Large intestine (tissue), 1 donor: ENCODE measurements around the gene TBCCD1. TPM values are rescaled to one million over a fixed set of nuclear protein-coding genes. Genes with fewer than 3 reads are reported as not detected.

ENCODE experiments used
- polyA plus RNA-seq: library from polyadenylated mRNA; unstranded; fragments of 120-200 nt; gene quantifications from one replicate; pipeline ENCODE4 v1.2.1, GENCODE V29; 2013

TBCCD1 gene
- polyA plus RNA-seq, 1 donor: 15.6 TPM

Other genes with a start within 250 kb of the TBCCD1 start
- gene DGKG, start 205.1 kb downstream of the TBCCD1 start, polyA plus RNA-seq: 4.8 TPM
- 4.9 TPM for gene CRYGS, start 23.0 kb downstream of the TBCCD1 start, polyA plus RNA-seq
- gene DNAJB11, start 3.4 kb upstream of the TBCCD1 start, polyA plus RNA-seq: 68.7 TPM
- gene AHSG, start 45.7 kb upstream of the TBCCD1 start, polyA plus RNA-seq: 1.8 TPM
- not detected for gene FETUB, start 73.1 kb upstream of the TBCCD1 start, polyA plus RNA-seq
- 0.04 TPM for gene HRG, start 98.7 kb upstream of the TBCCD1 start, polyA plus RNA-seq
- gene KNG1, start 150.0 kb upstream of the TBCCD1 start, polyA plus RNA-seq: 5.1 TPM
- 737 TPM for gene EIF4A2, start 216.2 kb upstream of the TBCCD1 start, polyA plus RNA-seq
- gene RFC4, start 239.1 kb upstream of the TBCCD1 start, polyA plus RNA-seq: 27.8 TPM